Endothelial cell of umbilical vein (primary cell): ENCODE data around the gene DYRK1B. TPM values are rescaled to one million over a fixed set of nuclear protein-coding genes. Genes with fewer than 3 reads are reported as not detected.

ENCODE experiments used
- BruUV-seq: library from RNA; stranded (reverse); fragments of 400-500 nt; replicated peaks from 2 replicates; lab custom pipeline; 2021; lab: Mats Ljungman, UMichigan
- CTCF ChIA-PET: fragments of 300-600, 350-600 bp; sonication (Branson Sonifier 250); formaldehyde crosslinking; loops from one replicate; lab custom pipeline; 2021; ENCODE audit warnings: antibody characterized with exemption, inconsistent platforms; lab: Charles Lee
- POLR2A ChIA-PET: fragments of 300-600, 350-600 bp; sonication (Branson Sonifier 250); formaldehyde crosslinking; loops from one replicate; lab custom pipeline; 2021; ENCODE audit warnings: antibody characterized with exemption, inconsistent platforms; lab: Charles Lee
- DNase-seq: peaks from one replicate; pipeline ENCODE4 v3.0.0-alpha.2; 2011; ENCODE audit warnings: low read depth, low spot score
- FAIRE-seq: peaks from 2 replicates; lab custom pipeline; 2011; peaks lifted over from hg19 to GRCh38; lab: Jason Lieb, UNC
- H2AFZ ChIP-seq: 2 replicates; pipeline ENCODE4 v1.6.0; 2012; ENCODE audit warnings: low read depth, low read length, control low read depth, inconsistent platforms
- H3K27ac ChIP-seq: 2 replicates; pipeline ENCODE4 v1.5.1; 2011; ENCODE audit warnings: low read depth, mild to moderate bottlenecking, control low read depth, low read length, moderate library complexity; ENCODE audit not compliant: insufficient read depth
- H3K27me3 ChIP-seq, 2 experiments: 2 replicates each; pipeline versions ENCODE4 v1.6.0 to v1.6.1; 2011; ENCODE audit warnings: low read length in 2 of 2, mixed read lengths in 1 of 2; ENCODE audit not compliant: control insufficient read depth in 2 of 2, insufficient read depth in 2 of 2
- H3K36me3 ChIP-seq, 2 experiments: 2 replicates in 1 of 2; 3 replicates in 1 of 2; pipeline ENCODE4 v1.5.1; 2011; ENCODE audit warnings: low read length in 2 of 2, mild to moderate bottlenecking in 1 of 2, moderate library complexity in 1 of 2; ENCODE audit not compliant: control insufficient read depth in 2 of 2, insufficient read depth in 2 of 2; ENCODE audit errors: extremely low read depth in 1 of 2
- H3K4me1 ChIP-seq: 3 replicates; pipeline ENCODE4 v1.5.1; 2011; ENCODE audit warnings: mild to moderate bottlenecking, low read length; ENCODE audit not compliant: control insufficient read depth, insufficient read depth; ENCODE audit errors: extremely low read depth
- H3K4me2 ChIP-seq: 2 replicates; pipeline ENCODE4 v1.6.1; 2011; ENCODE audit warnings: low read length, control low read depth, mixed read lengths; ENCODE audit not compliant: insufficient read depth
- H3K4me3 ChIP-seq, 3 experiments: fragments of 200-600 bp in 1 of 3; sonication (generic), shearing (Covaris generic) in 1 of 3; replicated peaks in 1 of 3; 2 replicates each; pipeline ENCODE4 v1.5.1; 2011 to 2016; ENCODE audit warnings: control low read depth in 3 of 3, low read length in 3 of 3, mild to moderate bottlenecking in 2 of 3, inconsistent platforms in 1 of 3, low read depth in 1 of 3, moderate library complexity in 1 of 3; ENCODE audit not compliant: insufficient read depth in 1 of 3
- H3K79me2 ChIP-seq: 2 replicates; pipeline ENCODE4 v1.6.0; 2012; ENCODE audit warnings: low read length, inconsistent platforms; ENCODE audit not compliant: control insufficient read depth, insufficient read depth
- H3K9ac ChIP-seq: replicated peaks from 2 replicates; pipeline ENCODE3; 2011; ENCODE audit warnings: low read length, control low read depth; ENCODE audit not compliant: insufficient read depth; ENCODE audit errors: extremely low read depth
- H3K9me1 ChIP-seq: replicated peaks from 3 replicates; pipeline ENCODE4 v1.6.0; 2011; ENCODE audit warnings: mild to moderate bottlenecking, low read length; ENCODE audit not compliant: control insufficient read depth, insufficient read depth; ENCODE audit errors: extremely low read depth
- H3K9me3 ChIP-seq: replicated peaks from 2 replicates; pipeline ENCODE4 v1.5.1; 2012; ENCODE audit warnings: low read length, inconsistent platforms; ENCODE audit not compliant: control insufficient read depth, insufficient read depth
- H4K20me1 ChIP-seq: replicated peaks from 2 replicates; pipeline ENCODE3; 2011; ENCODE audit warnings: mild to moderate bottlenecking, low read length; ENCODE audit not compliant: control insufficient read depth, insufficient read depth; ENCODE audit errors: extremely low read depth
- EZH2 ChIP-seq: IDR thresholded peaks from 2 replicates; pipeline ENCODE4 v1.6.1; 2012; ENCODE audit warnings: borderline replicate concordance, low read depth, mild to moderate bottlenecking, moderate library complexity, low read length, inconsistent platforms; ENCODE audit not compliant: severe bottlenecking
- FOS ChIP-seq: IDR thresholded peaks from 2 replicates; pipeline ENCODE4 v1.6.1; 2011; ENCODE audit warnings: mild to moderate bottlenecking, low read length, moderate library complexity, borderline replicate concordance; ENCODE audit not compliant: insufficient read depth
- JUN ChIP-seq: IDR thresholded peaks from 2 replicates; pipeline ENCODE4 v1.6.1; 2011; ENCODE audit warnings: borderline replicate concordance, low read depth; ENCODE audit not compliant: insufficient read length, insufficient read depth
- MYC ChIP-seq: IDR thresholded peaks from one replicate; pipeline ENCODE4 v1.6.1; 2011; ENCODE audit warnings: mild to moderate bottlenecking, low read depth, low read length
- POLR2A ChIP-seq: IDR thresholded peaks from 2 replicates; pipeline ENCODE4 v1.6.1; 2012; ENCODE audit warnings: low read depth, mild to moderate bottlenecking, control low read depth, low read length
- POLR2AphosphoS5 ChIP-seq: IDR thresholded peaks from 2 replicates; pipeline ENCODE4 v1.6.1; 2012; ENCODE audit warnings: low read depth, mild to moderate bottlenecking, control low read depth, low read length, moderate library complexity; ENCODE audit not compliant: insufficient read depth
- dilution Hi-C: fragments of 300-500 bp; cut with MboI; formaldehyde crosslinking; loops from one replicate; pipeline ENCODE4 v1.15.0; 2019; ENCODE audit warnings: low sequenced_read_pairs; ENCODE audit not compliant: extremely low pct_ligation_motif_present
- intact Hi-C: fragments of 100-400 bp; cut with micrococcal nuclease; formaldehyde crosslinking; loops from one replicate; pipeline ENCODE4 v1.10.0; 2022
- polyA plus RNA-seq, 4 experiments: library from polyadenylated mRNA; depleted of rRNA in 3 of 4; stranded (reverse) in 3 of 4; unstranded in 1 of 4; fragments of >200 nt; gene quantifications; 2 replicates each; pipeline versions ENCODE4 v1.2.1 to v1.2.3, GENCODE V29; 2011 to 2012; ENCODE audit warnings: missing spikeins in 1 of 4
- total RNA-seq: library from RNA; stranded (reverse); gene quantifications from 2 replicates; pipeline ENCODE4 v1.2.3, GENCODE V29; 2021
- TF ChIP-seq, protein P1 (sequence below), 2 donors: IDR thresholded peaks; 1 replicate in 1 of 2; 2 replicates in 1 of 2; pipeline ENCODE4 v1.5.1; 2011; ENCODE audit warnings: low read length in 2 of 2, mild to moderate bottlenecking in 2 of 2, moderate library complexity in 2 of 2, control low read depth in 1 of 2, inconsistent platforms in 1 of 2, low read depth in 1 of 2; ENCODE audit not compliant: insufficient read depth in 1 of 2; ENCODE audit errors: extremely low read depth in 1 of 2

The DYRK1B gene
- total and polyA plus RNA-seq, 2 donors (not counting 3 experiments of a cell fraction or from before 2014, with no cell fraction given), result 17.7 to 30.8 TPM

DNA sequence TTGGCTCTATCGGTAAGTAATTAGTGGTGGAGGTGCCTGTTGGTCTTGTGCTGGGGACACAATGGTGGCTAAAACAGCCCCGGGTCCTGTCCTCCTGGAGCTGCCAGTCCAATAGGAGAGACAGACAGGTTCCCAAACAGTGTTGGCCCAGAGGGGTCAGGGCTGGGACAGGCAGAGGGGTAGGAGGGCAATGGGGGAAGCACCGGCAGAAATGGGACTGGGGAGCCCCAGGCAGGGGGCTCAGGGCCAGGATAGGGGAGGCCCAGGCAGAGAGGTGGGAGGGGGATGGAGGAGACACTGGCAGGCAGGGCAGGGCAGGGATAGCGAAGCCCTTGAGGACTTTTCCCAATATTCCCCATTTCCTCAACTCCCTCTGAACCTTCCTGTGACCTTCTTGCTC lies 14.4 kb upstream of the DYRK1B start:
- no peaks in the 10 kb centered on the region for H3K36me3 ChIP-seq
- no peak overlapping the region for H3K4me2 ChIP-seq
- DNase-seq (no peak), FAIRE-seq (no peak)
- POLR2A ChIA-PET, result no interaction called here
- peaks cover 27% of the 10 kb centered on the region for H3K79me2 ChIP-seq
- BruUV-seq, result no TSS peak
- H3K4me3 ChIP-seq, result no peak overlapping the region
- no peaks in the 10 kb centered on the region for H3K27me3 ChIP-seq
- TF ChIP-seq POLR2A, result no peak
- no peak for TF ChIP-seq EZH2
- no peak for TF ChIP-seq FOS
- TF ChIP-seq, protein P1, sequence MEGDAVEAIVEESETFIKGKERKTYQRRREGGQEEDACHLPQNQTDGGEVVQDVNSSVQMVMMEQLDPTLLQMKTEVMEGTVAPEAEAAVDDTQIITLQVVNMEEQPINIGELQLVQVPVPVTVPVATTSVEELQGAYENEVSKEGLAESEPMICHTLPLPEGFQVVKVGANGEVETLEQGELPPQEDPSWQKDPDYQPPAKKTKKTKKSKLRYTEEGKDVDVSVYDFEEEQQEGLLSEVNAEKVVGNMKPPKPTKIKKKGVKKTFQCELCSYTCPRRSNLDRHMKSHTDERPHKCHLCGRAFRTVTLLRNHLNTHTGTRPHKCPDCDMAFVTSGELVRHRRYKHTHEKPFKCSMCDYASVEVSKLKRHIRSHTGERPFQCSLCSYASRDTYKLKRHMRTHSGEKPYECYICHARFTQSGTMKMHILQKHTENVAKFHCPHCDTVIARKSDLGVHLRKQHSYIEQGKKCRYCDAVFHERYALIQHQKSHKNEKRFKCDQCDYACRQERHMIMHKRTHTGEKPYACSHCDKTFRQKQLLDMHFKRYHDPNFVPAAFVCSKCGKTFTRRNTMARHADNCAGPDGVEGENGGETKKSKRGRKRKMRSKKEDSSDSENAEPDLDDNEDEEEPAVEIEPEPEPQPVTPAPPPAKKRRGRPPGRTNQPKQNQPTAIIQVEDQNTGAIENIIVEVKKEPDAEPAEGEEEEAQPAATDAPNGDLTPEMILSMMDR (IDR thresholded peaks at IDR 0.05; ENCODE audit: extremely low read depth in 1 of 2, insufficient read depth in 1 of 2, low read depth in 1 of 2, low read length in 2 of 2), result no peak
- H3K9ac ChIP-seq, result no peak overlapping the region
- no peaks in the 10 kb centered on the region for H3K9me3 ChIP-seq
- no peaks in the 10 kb centered on the region for H4K20me1 ChIP-seq
- intact Hi-C loops (no loop called here), dilution Hi-C loops (no loop called here)
- peaks cover 24% of the 10 kb centered on the region for H3K4me1 ChIP-seq
- CTCF ChIA-PET, result interaction anchor here (1.3 kb wide), 1 partner anchor 56 kb away, joined by 3 read pairs; no protein-coding TSS in a partner anchor
- no peak overlapping the region for H3K27ac ChIP-seq
- no peaks in the 10 kb centered on the region for H3K9me1 ChIP-seq
- no peak overlapping the region for H2AFZ ChIP-seq

DNA sequence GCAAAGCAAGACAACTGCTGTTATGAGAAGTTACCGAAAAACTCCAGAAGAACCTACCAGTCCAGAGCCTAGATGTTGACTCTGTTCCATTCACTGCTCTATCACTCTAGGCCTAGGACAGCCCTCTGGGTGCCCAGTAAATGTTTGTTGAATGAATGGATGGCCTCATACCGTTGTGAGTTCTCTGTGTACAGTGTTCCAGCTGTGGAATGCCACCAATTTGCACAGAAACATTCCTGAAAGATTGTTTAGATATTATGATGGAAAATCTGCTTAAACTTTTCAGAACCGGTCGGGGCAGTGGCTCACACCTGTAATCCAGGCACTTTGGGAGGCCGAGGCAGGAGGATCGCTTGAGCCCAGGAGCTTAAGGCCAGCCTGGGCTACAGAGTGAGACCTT lies 13.6 kb upstream of the DYRK1B start:
- intact Hi-C loops, result no loop called here
- Histone ChIP-seq H3K9me3 (no peaks in the 10 kb centered on the region), H3K27ac (no peak overlapping the region), H3K4me2 (no peak overlapping the region), H3K27me3 (no peaks in the 10 kb centered on the region), H3K36me3 (no peaks in the 10 kb centered on the region), H3K9me1 (no peaks in the 10 kb centered on the region), H4K20me1 (no peaks in the 10 kb centered on the region), H2AFZ (no peak overlapping the region), H3K79me2 (peaks cover 36% of the 10 kb centered on the region), H3K9ac (no peak overlapping the region), H3K4me1 (peaks cover 24% of the 10 kb centered on the region), H3K4me3 (no peak overlapping the region)
- BruUV-seq, result no TSS peak
- TF ChIP-seq MYC (no peak), JUN (no peak), POLR2AphosphoS5 (no peak), EZH2 (no peak)
- TF ChIP-seq, protein P1 (IDR thresholded peaks at IDR 0.05; ENCODE audit: extremely low read depth in 1 of 2, insufficient read depth in 1 of 2, low read depth in 1 of 2, low read length in 2 of 2), result no peak
- FAIRE-seq (no peak), DNase-seq (no peak)
- ChIA-PET CTCF (interaction anchor here (1.3 kb wide), 1 partner anchor 55 kb away, joined by 3 read pairs; no protein-coding TSS in a partner anchor), POLR2A (no interaction called here)
- dilution Hi-C loops, result no loop called here
